Nephron progenitor cell (in vitro differentiated cells): ENCODE measurements around the gene HDDC3.

Source experiments
- DNase-seq: peaks from one replicate; pipeline ENCODE4 v3.0.0; 2021
- H3K27ac Mint-ChIP-seq: 2 replicates; pipeline ENCODE4 v1.8.0; 2021; ENCODE audit warnings: mild to moderate bottlenecking, moderate library complexity, mixed read lengths
- H3K27me3 Mint-ChIP-seq: 2 replicates; pipeline ENCODE4 v1.8.0; 2021; ENCODE audit warnings: mild to moderate bottlenecking, low read depth, mixed read lengths; ENCODE audit not compliant: poor library complexity
- H3K36me3 Mint-ChIP-seq: 2 replicates; pipeline ENCODE4 v1.8.0; 2021; ENCODE audit warnings: low read depth, mixed read lengths
- H3K4me1 Mint-ChIP-seq: 2 replicates; pipeline ENCODE4 v1.8.0; 2021; ENCODE audit warnings: mixed read lengths
- H3K4me3 Mint-ChIP-seq: 2 replicates; pipeline ENCODE4 v1.8.0; 2021; ENCODE audit warnings: mild to moderate bottlenecking, moderate library complexity, mixed read lengths
- H3K9me3 Mint-ChIP-seq: 2 replicates; pipeline ENCODE4 v1.8.0; 2021; ENCODE audit warnings: mild to moderate bottlenecking, moderate library complexity, mixed read lengths
- TF ChIP-seq, protein P1 (sequence below): fragments of 200-600 bp; sonication (generic); IDR thresholded peaks from 2 replicates; pipeline ENCODE4 v1.5.0; 2021; ENCODE audit warnings: antibody characterized with exemption

HDDC3 gene

DNA sequence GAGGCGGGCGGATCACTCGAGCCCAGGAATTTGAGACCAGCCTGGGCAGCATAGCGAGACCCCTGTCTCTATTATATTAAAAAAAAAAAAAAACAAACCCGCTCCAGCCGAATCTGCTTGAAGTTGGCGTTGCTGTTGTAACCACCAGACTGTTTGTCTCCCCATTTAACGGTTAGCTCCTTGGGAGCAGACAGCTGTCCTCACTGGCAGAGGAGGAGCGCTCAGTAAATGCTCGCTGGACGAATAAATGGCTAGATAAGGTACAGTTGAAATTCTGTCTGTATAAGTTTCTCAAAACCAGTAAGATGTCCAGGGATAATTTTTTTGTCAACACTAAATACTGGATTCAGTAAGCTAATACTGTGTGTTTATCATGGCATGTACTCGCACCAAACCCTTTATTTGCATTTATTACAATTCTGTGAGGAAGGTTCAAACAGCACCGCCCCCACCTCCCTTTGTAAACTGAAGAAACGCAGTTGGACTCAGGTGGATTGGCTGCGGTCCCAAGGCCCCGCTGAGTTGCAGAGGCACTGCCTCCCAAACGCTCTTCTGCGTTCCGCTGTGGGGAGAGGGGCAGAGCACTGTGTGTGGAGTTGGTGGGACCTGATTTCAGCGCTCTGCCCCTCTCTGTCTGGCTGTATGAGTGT lies 23.4 kb upstream of the HDDC3 start:
- Mint-ChIP-seq H3K27ac (no peak overlapping the region), H3K4me1 (peaks cover 16% of the 10 kb centered on the region), H3K9me3 (no peaks in the 10 kb centered on the region), H3K27me3 (peaks cover 19% of the 10 kb centered on the region), H3K36me3 (peaks cover 29% of the 10 kb centered on the region), H3K4me3 (peak overlapping the region; percentile 80)
- no peak for DNase-seq
- TF ChIP-seq, protein P1, sequence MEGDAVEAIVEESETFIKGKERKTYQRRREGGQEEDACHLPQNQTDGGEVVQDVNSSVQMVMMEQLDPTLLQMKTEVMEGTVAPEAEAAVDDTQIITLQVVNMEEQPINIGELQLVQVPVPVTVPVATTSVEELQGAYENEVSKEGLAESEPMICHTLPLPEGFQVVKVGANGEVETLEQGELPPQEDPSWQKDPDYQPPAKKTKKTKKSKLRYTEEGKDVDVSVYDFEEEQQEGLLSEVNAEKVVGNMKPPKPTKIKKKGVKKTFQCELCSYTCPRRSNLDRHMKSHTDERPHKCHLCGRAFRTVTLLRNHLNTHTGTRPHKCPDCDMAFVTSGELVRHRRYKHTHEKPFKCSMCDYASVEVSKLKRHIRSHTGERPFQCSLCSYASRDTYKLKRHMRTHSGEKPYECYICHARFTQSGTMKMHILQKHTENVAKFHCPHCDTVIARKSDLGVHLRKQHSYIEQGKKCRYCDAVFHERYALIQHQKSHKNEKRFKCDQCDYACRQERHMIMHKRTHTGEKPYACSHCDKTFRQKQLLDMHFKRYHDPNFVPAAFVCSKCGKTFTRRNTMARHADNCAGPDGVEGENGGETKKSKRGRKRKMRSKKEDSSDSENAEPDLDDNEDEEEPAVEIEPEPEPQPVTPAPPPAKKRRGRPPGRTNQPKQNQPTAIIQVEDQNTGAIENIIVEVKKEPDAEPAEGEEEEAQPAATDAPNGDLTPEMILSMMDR: no peak

DNA sequence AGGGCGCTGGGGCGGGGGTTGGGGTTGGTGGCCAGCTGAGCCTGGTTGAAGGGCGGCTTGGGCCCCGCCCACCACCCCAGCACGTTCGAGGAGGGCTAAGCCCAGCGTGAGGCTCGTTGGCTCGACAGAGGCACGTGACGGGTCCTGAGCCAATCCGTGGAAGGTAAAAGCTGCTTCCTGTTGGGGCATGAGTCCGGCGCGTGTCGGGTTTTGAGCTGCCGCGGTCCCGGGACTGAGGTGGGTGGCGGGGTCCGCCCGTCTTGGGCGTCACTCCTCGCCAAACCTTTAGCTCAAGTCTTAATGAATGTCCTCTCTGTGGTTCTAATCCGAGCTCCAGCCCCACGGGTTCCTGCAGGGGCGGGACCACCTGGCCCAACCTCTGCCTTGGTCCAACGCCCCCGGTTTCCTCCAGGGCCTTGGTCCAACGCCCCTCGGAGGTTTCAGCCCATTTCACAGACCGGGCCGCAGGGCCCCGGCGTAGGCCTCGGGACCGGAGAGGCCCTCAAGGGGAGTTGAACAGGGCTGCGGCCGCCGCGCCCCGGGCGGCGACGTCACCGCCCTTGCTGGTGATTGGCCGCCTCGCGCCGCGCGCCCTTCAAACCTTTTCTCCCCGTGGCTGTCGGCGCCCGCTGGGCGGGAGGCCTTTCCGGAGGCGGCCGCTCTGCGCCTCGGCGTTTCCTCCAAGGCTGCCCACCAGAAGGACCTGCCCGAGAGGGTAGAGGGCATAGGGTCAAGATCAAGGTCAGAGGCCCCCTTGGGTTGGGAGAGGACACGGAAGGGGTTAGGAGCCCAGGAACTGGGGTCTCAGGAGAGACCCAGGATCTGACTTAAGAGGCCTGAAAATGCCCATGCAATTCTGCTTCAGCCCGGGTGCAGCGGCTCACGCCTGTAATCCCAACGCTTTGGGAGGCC lies 22.6 kb upstream of the HDDC3 start, which contains the start of gene RCCD1:
Gene RCCD1, plus strand, starts transcription at position 173 of the 912 bp plus-strand sequence. CDS start 1,851 bp downstream, outside the sequence.
- peak; percentile 88 for DNase-seq
- peaks cover 16% of the 10 kb centered on the region for H3K4me1 Mint-ChIP-seq

DNA sequence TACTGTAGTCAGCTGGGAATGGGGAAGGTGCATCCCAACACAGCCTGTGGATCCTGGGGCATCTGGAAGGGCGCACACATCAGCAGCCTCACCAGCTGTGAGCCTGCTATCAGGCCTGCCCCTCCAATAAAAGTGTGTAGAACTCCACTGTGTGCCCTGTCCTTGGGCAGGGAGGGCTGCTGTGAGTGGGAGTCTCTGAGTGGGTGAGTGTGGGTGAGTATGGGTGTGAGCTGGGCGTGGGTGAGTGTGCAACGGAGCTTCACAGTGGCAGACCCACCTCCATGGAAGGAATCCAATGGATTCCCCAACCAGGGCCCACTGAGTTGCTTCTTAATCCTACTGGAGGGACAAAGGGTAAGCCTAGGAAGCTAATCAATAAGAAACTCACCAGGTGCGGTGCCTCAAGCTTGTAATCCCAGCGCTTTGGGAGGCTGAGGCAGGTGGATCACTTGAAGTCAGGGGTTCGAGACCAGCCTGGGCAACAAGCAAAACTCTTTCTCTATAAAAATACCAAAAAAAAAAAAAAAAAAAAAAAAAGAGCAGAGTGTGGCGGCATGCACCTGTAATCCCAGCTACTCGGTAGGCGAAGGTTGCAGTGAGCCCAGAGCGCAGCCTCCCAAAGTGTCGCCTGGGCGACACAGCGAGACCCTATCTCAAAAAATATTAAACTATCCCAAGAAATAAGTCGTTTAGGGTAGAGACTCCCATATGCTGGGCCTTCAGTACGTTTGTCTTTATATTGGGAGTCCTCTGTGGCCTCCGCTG lies 21.8 kb upstream of the HDDC3 start:
- peaks cover 38% of the 10 kb centered on the region for H3K36me3 Mint-ChIP-seq
- H3K27ac Mint-ChIP-seq: no peak overlapping the region
- DNase-seq: no peak

More for the DNA sequence above, 22.6 kb upstream of the HDDC3 start, which contains the start of gene RCCD1:
- Mint-ChIP-seq H3K36me3 (peaks cover 33% of the 10 kb centered on the region), H3K4me3 (peak within 1 kb of the TSS; percentile 80), H3K9me3 (no peaks in the 10 kb centered on the region), H3K27ac (peak within 1 kb of the TSS; percentile 81), H3K27me3 (peaks cover 19% of the 10 kb centered on the region)
- TF ChIP-seq, protein P1: no peak

DNA sequence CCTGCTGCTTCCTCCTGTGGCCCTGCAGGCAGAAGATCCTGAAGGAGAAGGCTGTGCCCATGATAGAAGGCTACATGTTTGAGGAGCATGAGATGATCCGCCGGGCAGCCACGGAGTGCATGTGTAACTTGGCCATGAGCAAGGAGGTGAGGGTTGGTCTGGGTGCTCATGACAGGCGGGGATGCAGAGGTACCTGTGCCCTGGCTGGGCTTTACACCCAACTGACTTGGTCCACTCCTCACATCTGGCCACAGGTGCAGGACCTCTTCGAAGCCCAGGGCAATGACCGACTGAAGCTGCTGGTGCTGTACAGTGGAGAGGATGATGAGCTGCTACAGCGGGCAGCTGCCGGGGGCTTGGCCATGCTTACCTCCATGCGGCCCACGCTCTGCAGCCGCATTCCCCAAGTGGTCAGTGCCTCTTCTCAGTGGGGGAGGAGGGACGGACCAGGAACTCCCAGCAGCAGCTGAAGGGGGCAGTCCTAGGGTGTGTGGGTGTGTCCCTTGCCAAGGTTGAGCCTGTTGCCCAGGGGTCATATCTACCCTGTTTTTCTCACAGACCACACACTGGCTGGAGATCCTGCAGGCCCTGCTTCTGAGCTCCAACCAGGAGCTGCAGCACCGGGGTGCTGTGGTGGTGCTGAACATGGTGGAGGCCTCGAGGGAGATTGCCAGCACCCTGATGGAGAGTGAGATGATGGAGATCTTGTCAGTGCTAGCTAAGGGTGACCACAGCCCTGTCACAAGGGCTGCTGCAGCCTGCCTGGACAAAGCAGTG lies 20.7 kb upstream of the HDDC3 start:
- no peak overlapping the region for H3K27ac Mint-ChIP-seq
- no peak for DNase-seq

More for the DNA sequence above, 21.8 kb upstream of the HDDC3 start:
- H3K4me1 Mint-ChIP-seq: peaks cover 16% of the 10 kb centered on the region
- H3K27me3 Mint-ChIP-seq: peaks cover 19% of the 10 kb centered on the region
- H3K9me3 Mint-ChIP-seq: no peaks in the 10 kb centered on the region
- TF ChIP-seq, protein P1: no peak
- peak overlapping the region; percentile 80 for H3K4me3 Mint-ChIP-seq

DNA sequence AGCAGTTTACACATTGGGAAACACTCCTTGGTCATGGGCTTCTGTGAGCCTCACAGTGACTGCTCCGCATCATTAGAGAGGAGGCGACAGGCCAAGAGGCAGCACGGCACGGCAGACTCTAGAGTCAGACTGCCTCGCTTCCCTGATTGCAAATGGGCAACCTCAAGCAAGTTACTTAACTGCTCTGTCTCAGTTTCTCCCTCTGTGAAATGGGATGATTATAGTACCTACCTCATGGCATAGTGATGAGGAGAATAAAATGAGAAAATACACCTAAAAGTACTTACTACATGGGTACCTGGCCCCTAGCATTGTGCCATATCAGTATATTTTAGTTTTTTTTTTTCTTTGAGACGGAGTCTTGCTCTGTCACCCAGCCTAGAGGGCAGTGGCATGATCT lies 18.3 kb upstream of the HDDC3 start:
- Mint-ChIP-seq H3K36me3 (peaks cover 57% of the 10 kb centered on the region), H3K4me3 (no peak overlapping the region), H3K9me3 (no peaks in the 10 kb centered on the region), H3K27me3 (peaks cover 8% of the 10 kb centered on the region), H3K27ac (no peak overlapping the region), H3K4me1 (peaks cover 1% of the 10 kb centered on the region)
- DNase-seq: no peak
- TF ChIP-seq, protein P1: no peak

More for the DNA sequence above, 20.7 kb upstream of the HDDC3 start:
- H3K4me3 Mint-ChIP-seq: no peak overlapping the region
- H3K27me3 Mint-ChIP-seq: peaks cover 19% of the 10 kb centered on the region
- peaks cover 48% of the 10 kb centered on the region for H3K36me3 Mint-ChIP-seq
- H3K4me1 Mint-ChIP-seq: peaks cover 16% of the 10 kb centered on the region
- no peaks in the 10 kb centered on the region for H3K9me3 Mint-ChIP-seq
- TF ChIP-seq, protein P1: no peak
